K562 (cell line): ENCODE results near the gene EXOC3L1. TPM values are rescaled to one million over a fixed set of nuclear protein-coding genes. Genes with fewer than 3 reads are reported as not detected.

Experiments
- BRCA1 ChIP-seq, 2 experiments: fragments of 450-650 bp in 1 of 2; sonication (generic) in 1 of 2; formaldehyde crosslinking in 1 of 2; IDR thresholded peaks; 2 replicates each; pipeline versions ENCODE4 v1.5.0 to v1.6.1; 2017 to 2020; ENCODE audit warnings: mild to moderate bottlenecking in 1 of 2, missing genetic modification reagents in 1 of 2
- JUN ChIP-seq, 2 experiments: sonication (generic) in 1 of 2; formaldehyde crosslinking in 1 of 2; IDR thresholded peaks; 2 replicates each; pipeline versions ENCODE4 v1.6.1 to v1.8.0; 2012 to 2022; ENCODE audit warnings: borderline replicate concordance in 2 of 2, mild to moderate bottlenecking in 2 of 2, improper control_type of control experiment in 1 of 2, low read depth in 1 of 2, low read length in 1 of 2, missing genetic modification reagents in 1 of 2
- OTX1 ChIP-seq: fragments of 450-650 bp; formaldehyde crosslinking; IDR thresholded peaks from 2 replicates; pipeline ENCODE4 v1.4.0; 2022; ENCODE audit warnings: mild to moderate bottlenecking
- PURB ChIP-seq: sonication (generic); formaldehyde crosslinking; IDR thresholded peaks from 2 replicates; pipeline ENCODE4 v1.9.0; 2021; ENCODE audit warnings: low read depth, mild to moderate bottlenecking, missing genetic modification reagents
- SMARCA4 ChIP-seq: fragments of 450-650 bp; IDR thresholded peaks from 2 replicates; pipeline ENCODE4 v1.6.1; 2016
- SNIP1 ChIP-seq: fragments of 450-650 bp; IDR thresholded peaks from 2 replicates; pipeline ENCODE4 v1.7.1; 2017; ENCODE audit warnings: low read depth, mild to moderate bottlenecking
- YBX1 ChIP-seq: fragments of 450-650 bp; IDR thresholded peaks from 2 replicates; pipeline ENCODE4 v1.7.1; 2016; ENCODE audit warnings: mild to moderate bottlenecking
- ZNF217 ChIP-seq: sonication (generic); formaldehyde crosslinking; IDR thresholded peaks from 2 replicates; pipeline ENCODE4 v1.8.0; 2022; ENCODE audit warnings: mild to moderate bottlenecking, missing genetic modification reagents
- ZNF551 ChIP-seq: fragments of 250-450 bp; sonication (Bioruptor Pico); IDR thresholded peaks from 2 replicates; pipeline ENCODE4 v1.5.0; 2021; ENCODE audit warnings: mild to moderate bottlenecking, moderate library complexity
- polyA plus RNA-seq, 8 experiments: library from polyadenylated mRNA; depleted of rRNA in 4 of 8; stranded (reverse) in 5 of 8; unstranded in 3 of 8; fragments of >200 nt; fragmentation: Nextera tagmentation in 2 of 8; fragmentation: Illumina TruSeq in 1 of 8; extraction: Ambion mirVana in 2 of 8; extraction: Trizol in 1 of 8; gene quantifications; 2 replicates each; pipeline versions ENCODE4 v1.2.1 to v1.2.3, GENCODE V29; 2011 to 2014; ENCODE audit warnings: inconsistent platforms in 1 of 8, missing spikeins in 1 of 8
- total RNA-seq, 7 experiments: library from RNA; depleted of rRNA in 6 of 7; stranded (reverse); fragments of >200 nt in 6 of 7; fragmentation: Illumina TruSeq in 2 of 7; extraction: Trizol in 2 of 7; gene quantifications; 2 replicates each; pipeline versions ENCODE4 v1.2.1 to v1.2.3, GENCODE V29; 2011 to 2021; ENCODE audit warnings: low replicate concordance in 1 of 7
- TF ChIP-seq, protein P1 (sequence below), 2 experiments: fragments of 450-650 bp; IDR thresholded peaks; 2 replicates each; pipeline ENCODE4 v1.6.1; 2016; ENCODE audit warnings: mild to moderate bottlenecking in 2 of 2, borderline replicate concordance in 1 of 2, low read depth in 1 of 2, moderate library complexity in 1 of 2
- TF ChIP-seq, protein P2 (sequence below): sonication (generic); formaldehyde crosslinking; IDR thresholded peaks from 2 replicates; pipeline ENCODE4 v1.8.1; 2022; ENCODE audit warnings: missing genetic modification reagents
- TF ChIP-seq, protein P3 (sequence below): IDR thresholded peaks from 3 replicates; pipeline ENCODE4 v1.6.1; 2011; ENCODE audit warnings: borderline replicate concordance, mild to moderate bottlenecking; ENCODE audit not compliant: insufficient read length, insufficient read depth
- TF ChIP-seq, protein P4 (sequence below): fragments of 450-650 bp; IDR thresholded peaks from 2 replicates; pipeline ENCODE4 v1.6.1; 2018; ENCODE audit not compliant: partially characterized antibody

EXOC3L1 gene
- total and polyA plus RNA-seq, 9 of the 15 experiments (the other 6 are each of a cell fraction or from before 2014, with no cell fraction given) = 0.08 TPM; not detected in 8

DNA sequence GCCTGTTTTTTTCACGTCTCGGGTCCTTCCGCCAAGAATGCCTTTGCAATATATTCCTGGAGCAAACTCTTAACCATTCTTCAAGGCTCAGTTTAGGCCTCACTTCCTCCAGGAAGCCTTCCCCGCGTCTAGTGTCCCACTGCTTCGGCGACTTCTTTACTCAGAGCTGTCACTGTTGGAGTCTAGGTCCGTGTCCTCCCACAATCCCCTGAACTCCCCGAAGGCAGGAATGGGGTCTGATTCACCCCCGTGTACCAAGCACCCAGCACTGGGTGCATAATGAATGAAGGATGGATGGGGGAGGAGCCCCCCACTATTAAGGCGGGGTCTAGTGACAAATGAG lies 6.7 kb downstream of the EXOC3L1 start (continued):
- TF ChIP-seq, protein P1, sequence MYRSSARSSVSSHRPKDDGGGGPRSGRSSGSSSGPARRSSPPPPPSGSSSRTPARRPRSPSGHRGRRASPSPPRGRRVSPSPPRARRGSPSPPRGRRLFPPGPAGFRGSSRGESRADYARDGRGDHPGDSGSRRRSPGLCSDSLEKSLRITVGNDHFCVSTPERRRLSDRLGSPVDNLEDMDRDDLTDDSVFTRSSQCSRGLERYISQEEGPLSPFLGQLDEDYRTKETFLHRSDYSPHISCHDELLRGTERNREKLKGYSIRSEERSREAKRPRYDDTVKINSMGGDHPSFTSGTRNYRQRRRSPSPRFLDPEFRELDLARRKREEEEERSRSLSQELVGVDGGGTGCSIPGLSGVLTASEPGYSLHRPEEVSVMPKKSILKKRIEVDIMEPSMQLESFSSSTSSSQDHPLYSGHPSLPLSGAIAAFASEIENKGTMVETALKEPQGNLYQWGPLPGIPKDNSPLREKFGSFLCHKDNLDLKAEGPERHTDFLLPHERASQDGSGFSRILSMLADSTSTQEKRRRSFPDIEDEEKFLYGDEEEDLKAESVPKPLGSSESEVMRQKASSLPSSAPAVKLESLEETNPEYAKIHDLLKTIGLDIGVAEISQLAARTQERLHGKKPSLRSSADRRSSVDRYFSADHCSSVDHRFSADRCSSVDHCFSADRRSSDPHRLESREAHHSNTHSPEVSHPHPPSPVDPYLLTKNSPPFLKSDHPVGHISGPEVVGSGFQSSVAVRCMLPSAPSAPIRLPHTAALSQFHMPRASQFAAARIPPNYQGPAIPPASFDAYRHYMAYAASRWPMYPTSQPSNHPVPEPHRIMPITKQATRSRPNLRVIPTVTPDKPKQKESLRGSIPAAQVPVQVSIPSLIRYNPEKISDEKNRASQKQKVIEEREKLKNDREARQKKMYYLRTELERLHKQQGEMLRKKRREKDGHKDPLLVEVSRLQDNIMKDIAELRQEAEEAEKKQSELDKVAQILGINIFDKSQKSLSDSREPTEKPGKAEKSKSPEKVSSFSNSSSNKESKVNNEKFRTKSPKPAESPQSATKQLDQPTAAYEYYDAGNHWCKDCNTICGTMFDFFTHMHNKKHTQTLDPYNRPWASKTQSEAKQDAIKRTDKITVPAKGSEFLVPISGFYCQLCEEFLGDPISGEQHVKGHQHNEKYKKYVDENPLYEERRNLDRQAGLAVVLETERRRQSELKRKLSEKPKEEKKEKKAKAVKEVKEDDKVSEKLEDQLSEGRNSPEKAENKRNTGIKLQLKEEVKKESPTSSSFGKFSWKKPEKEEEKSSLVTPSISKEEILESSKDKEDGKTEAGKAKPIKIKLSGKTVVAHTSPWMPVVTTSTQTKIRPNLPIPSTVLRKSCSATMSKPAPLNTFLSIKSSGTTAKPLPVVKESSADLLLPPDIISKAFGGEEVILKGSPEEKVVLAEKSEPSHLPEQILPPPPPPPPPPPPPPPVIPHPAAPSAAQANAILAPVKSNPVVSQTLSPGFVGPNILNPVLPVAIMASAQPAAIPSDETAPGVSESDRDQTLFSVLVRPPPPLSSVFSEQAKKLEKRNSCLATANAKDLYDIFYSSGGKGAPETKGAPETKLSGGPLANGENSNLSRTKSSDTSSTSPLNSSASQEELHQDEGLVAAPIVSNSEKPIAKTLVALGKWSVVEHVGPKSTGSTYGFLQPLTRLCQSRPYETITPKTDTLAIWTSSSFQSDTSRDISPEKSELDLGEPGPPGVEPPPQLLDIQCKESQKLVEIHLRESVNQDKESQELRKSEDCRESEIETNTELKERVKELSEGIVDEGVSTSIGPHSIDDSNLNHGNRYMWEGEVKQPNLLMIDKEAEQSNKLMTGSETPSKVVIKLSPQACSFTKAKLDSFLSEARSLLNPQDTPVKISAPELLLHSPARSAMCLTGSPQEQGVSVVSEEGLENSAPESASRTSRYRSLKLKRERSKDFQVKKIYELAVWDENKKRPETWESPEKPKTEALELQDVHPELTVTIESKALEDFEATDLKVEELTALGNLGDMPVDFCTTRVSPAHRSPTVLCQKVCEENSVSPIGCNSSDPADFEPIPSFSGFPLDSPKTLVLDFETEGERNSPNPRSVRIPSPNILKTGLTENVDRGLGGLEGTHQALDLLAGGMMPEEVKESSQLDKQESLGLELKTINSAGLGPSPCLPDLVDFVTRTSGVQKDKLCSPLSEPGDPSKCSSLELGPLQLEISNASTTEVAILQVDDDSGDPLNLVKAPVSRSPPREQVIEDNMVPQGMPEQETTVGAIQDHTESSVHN (IDR thresholded peaks at IDR 0.05; ENCODE audit: borderline replicate concordance in 1 of 2, low read depth in 1 of 2) = no peak
- TF ChIP-seq, protein P2, sequence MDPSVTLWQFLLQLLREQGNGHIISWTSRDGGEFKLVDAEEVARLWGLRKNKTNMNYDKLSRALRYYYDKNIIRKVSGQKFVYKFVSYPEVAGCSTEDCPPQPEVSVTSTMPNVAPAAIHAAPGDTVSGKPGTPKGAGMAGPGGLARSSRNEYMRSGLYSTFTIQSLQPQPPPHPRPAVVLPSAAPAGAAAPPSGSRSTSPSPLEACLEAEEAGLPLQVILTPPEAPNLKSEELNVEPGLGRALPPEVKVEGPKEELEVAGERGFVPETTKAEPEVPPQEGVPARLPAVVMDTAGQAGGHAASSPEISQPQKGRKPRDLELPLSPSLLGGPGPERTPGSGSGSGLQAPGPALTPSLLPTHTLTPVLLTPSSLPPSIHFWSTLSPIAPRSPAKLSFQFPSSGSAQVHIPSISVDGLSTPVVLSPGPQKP (CRISPR knock-in tag) = no peak
- no peak for TF ChIP-seq SNIP1
- TF ChIP-seq, protein P3, sequence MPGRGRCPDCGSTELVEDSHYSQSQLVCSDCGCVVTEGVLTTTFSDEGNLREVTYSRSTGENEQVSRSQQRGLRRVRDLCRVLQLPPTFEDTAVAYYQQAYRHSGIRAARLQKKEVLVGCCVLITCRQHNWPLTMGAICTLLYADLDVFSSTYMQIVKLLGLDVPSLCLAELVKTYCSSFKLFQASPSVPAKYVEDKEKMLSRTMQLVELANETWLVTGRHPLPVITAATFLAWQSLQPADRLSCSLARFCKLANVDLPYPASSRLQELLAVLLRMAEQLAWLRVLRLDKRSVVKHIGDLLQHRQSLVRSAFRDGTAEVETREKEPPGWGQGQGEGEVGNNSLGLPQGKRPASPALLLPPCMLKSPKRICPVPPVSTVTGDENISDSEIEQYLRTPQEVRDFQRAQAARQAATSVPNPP = no peak
- TF ChIP-seq JUN (IDR thresholded peaks at IDR 0.05; ENCODE audit: borderline replicate concordance, low read depth, low read length) = no peak
- no peak for TF ChIP-seq JUN (CRISPR knock-in tag; IDR thresholded peaks at IDR 0.05; ENCODE audit: borderline replicate concordance)
- 0 out of 2 replicates have a peak, but pooled peaks have one; percentile 27 for TF ChIP-seq SMARCA4
- TF ChIP-seq OTX1 (CRISPR knock-in tag) = 0 out of 2 replicates have a peak, but pooled peaks have one; percentile 24
- no peak for TF ChIP-seq BRCA1 (IDR thresholded peaks at IDR 0.05)
- no peak for TF ChIP-seq BRCA1 (CRISPR knock-in tag; IDR thresholded peaks at IDR 0.05)
- no peak for TF ChIP-seq ZNF551 (CRISPR knock-in tag)
- no peak for TF ChIP-seq ZNF217 (CRISPR knock-in tag)
- TF ChIP-seq PURB (CRISPR knock-in tag) = no peak
- TF ChIP-seq, protein P4, sequence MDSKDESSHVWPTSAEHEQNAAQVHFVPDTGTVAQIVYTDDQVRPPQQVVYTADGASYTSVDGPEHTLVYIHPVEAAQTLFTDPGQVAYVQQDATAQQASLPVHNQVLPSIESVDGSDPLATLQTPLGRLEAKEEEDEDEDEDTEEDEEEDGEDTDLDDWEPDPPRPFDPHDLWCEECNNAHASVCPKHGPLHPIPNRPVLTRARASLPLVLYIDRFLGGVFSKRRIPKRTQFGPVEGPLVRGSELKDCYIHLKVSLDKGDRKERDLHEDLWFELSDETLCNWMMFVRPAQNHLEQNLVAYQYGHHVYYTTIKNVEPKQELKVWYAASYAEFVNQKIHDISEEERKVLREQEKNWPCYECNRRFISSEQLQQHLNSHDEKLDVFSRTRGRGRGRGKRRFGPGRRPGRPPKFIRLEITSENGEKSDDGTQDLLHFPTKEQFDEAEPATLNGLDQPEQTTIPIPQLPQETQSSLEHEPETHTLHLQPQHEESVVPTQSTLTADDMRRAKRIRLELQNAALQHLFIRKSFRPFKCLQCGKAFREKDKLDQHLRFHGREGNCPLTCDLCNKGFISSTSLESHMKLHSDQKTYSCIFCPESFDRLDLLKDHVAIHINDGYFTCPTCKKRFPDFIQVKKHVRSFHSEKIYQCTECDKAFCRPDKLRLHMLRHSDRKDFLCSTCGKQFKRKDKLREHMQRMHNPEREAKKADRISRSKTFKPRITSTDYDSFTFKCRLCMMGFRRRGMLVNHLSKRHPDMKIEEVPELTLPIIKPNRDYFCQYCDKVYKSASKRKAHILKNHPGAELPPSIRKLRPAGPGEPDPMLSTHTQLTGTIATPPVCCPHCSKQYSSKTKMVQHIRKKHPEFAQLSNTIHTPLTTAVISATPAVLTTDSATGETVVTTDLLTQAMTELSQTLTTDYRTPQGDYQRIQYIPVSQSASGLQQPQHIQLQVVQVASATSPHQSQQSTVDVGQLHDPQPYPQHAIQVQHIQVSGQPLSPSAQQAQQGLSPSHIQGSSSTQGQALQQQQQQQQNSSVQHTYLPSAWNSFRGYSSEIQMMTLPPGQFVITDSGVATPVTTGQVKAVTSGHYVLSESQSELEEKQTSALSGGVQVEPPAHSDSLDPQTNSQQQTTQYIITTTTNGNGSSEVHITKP = no peak
- no peak for TF ChIP-seq YBX1
